Activated T-cell treated with anti-CD3 and anti-CD28 coated beads for 1 hour (primary cell): ENCODE results near the gene ZFHX2.
"Not testable (repeated sequence)": the region's sequence is repeated elsewhere in the genome, so short reads cannot be mapped to it uniquely, and the experiment has no call there.

Experiments used
- DNase-seq: peaks from one replicate; pipeline ENCODE4 v3.0.0-alpha.2; 2020; ENCODE audit warnings: low read depth

ZFHX2 gene

GRCh38 chr14:23539248-23540140, 12.1 kb downstream of the ZFHX2 start:
- DNase-seq, result no peak

DNA sequence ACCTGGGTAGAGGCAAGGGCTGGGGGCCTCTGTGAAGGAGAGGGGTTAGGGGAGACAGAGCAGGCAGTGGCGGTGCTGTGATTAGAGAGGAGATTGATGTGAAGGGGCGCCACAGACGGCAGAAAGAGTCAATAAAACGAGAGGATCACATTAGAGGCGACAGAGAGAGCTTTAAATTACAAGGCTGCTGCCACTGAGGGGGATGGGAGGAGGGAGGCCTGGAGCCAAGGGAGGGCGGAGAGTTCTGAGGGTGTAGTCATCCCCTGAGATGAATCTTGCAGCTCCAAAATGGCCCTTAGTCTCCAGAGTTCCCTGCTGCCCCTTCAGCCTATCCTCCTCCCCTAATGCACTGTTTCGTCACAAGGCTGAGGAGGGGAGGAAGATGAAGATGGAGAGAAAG, 12.8 kb downstream of the ZFHX2 start:
- no peak for DNase-seq

DNA sequence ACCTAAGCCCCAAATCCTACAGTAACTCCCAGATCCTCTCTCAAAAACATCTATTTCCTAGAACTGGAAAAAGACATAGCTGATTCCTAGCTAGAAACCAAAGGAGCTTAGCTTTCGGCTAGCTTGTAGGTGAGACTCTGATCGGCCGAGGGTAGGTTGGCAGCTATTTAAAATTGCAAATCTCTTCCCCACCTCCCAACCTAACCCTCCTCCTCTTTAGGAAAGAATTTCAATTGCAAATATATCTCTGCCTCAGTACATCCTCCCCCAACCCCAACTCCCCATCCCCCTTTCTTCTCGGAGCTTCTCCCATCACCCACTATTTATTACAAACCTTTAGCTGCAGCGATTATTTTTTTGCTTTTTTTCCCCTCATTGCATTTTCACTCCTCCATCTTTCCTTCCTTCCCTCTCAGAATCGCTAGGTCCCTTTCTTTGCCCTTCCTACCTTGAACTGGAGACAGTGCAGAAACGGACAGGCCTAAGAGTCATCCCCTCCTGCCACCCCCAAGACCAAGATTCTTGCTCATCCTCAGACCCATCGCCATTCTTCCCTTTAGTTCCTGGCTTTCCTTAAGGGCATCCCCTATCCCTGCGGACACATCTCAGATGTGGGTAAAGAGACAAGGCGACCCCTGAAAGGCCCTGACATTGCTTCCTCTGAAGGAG, 13.4 kb downstream of the ZFHX2 start:
- no peak for DNase-seq

- DNase-seq, result no peak
These were observed 14.1 kb downstream of the ZFHX2 start for GRCh38 chr14:23537351-23538049.

- DNase-seq, result not testable (repeated sequence)
These were observed 14.7 kb downstream of the ZFHX2 start for GRCh38 chr14:23536906-23537305.

- no peak for DNase-seq
These were observed 15.1 kb downstream of the ZFHX2 start for GRCh38 chr14:23536494-23536893.

DNA sequence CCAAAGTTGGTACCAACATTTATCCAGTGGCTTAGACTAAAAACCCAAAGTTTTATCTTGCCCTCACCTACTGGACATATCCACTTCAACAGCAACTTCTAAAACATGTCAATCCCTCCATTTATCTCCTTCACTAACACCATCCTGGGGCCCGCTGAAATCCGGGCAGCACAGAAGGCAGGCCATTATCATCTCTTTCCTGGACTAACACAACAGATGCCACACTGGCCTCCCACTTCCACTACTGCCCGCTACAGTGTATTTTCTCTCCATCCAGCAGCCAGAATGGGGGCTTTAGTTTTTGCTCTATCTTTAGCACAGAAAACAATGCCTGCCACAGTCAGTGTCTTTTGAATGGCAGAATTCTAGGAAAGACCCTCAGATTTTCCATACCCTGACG, 15.6 kb downstream of the ZFHX2 start:
- DNase-seq, result no peak

DNA sequence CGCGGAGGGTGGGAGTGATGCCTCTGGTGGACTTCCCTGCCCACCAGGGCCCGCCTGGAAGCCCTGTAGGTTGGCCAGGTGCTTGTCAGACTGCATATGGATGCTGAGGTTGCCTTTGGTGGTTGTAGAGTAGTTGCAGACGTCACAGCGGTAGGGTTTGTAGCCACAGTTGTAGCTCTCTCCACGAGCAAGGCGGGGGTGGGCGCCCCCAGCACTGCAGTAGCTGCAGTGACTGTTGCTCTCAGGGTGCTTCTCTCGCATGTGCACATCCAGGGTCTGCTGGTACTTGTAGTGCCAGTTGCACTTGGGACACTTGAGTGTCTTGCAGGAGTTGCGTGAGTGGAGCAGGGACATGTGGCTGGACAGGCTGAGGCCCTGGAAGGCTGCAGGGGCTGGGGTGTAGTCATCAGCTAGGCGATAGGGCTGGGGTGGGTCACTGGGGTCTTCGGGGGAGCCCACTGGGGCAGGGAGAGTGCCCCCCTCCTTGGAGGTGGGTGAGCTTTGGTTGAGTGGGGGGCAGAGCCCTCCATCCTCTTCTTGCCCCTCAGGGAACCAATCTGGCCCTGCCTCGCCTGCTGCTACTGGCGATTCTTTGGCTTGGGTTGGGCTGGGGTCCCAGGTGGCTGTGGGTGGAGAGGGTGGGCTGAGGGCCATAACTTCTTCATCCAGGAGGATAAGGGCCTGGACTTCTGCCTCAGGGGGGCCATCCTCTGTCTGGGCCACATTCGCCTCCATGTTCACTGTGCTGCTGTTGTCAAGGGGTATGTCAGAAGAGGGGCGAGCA, 17.7 kb downstream of the ZFHX2 start:
- DNase-seq, result no peak

DNA sequence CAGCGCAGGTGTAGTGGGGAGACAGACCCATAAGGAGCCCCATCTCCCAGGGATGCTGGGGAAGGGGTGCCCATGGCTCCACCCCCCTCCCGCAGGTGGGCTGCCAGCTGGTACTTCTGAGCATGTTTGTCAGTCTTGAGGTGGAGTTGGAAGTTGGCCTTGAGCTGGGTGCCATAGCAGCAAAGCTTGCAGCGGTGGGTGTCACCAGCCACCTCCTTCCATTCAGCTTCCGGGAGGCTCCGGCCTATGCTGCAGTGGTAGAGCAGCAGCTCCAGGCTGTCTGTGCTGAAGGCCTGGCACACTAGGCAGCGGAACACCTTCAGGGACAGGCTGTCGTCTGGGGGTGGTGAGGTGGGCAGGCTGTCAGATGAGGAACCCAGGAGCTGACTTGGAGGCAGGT, 18.9 kb downstream of the ZFHX2 start:
- DNase-seq, result no peak

DNA sequence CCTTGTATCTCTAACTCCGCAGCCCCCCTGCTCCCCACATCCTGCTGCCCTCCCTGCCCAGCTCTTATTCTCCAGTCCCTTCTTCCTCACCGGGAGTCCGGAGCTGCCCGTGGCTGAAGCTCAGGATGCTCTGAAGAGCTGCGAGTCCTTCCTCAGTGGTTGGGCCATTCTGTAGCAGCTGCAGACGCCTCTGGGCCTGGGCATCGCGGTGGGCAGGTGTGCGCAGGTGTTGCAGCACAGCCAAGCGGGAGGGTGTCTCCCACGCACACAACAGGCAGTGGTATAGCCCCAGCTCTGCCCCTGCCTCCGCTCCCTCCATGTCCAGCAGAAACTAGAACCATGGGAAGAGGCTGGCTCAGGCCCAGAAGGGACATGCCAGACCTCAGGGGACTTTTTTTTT, 20.2 kb downstream of the ZFHX2 start:
- DNase-seq, result no peak

DNA sequence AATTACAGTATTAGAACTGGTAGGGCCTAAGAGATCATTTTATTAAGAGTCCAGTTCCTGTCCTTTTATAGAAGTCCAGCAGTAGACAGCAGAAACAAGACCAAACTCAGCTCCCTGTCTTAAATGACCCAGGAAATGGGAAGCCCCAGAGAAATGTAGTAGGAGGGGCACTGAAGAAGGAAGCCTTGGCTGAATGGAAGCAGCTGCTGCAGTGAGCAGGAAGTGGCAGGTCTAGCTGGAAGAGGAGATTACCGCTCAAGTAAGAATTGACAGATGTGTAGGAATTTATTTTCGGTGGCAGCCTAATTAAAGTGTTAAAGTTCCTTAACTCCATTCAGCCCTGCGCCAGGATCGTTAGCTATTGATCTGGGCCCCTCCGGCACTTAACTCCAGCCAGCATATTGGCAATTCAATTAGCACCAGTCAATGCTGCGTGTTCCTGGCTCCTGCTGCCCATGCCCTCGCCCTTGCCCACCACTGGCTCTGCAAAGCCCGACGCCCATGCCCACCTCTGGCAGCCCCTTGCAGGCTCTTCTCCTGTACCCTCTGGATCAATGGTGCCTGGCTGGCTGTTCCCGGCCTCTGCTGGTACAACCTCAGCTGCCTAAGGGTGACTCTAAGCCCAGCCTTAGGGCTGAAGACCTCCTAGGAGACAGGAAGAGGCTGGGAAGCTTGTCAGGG, 21.1 kb downstream of the ZFHX2 start:
- no peak for DNase-seq

- DNase-seq, result no peak
These were observed 22.5 kb downstream of the ZFHX2 start for GRCh38 chr14:23529016-23529415.

- no peak for DNase-seq
These were observed 23.0 kb downstream of the ZFHX2 start for GRCh38 chr14:23528555-23528954.

DNA sequence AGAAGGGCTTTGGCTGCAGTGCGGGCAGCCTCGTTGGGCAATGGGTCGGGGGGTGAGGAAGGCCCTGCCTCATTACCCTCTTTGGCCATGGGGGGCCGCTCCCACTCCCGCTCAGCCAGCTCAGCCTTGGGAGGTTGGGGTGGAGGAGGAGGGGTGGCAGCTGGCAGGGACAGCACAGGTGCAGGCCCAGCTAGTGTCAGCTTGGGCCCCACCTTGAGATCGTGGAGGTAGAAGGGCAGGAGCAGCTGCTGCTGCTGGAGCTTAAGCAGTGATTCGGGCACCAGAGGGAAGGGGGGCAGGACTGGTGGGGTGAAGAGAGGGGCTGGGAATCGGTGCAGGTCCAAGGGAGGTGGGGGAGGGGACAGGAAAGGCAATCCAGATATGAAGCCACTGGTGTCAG, 26.0 kb downstream of the ZFHX2 start:
- no peak for DNase-seq

DNA sequence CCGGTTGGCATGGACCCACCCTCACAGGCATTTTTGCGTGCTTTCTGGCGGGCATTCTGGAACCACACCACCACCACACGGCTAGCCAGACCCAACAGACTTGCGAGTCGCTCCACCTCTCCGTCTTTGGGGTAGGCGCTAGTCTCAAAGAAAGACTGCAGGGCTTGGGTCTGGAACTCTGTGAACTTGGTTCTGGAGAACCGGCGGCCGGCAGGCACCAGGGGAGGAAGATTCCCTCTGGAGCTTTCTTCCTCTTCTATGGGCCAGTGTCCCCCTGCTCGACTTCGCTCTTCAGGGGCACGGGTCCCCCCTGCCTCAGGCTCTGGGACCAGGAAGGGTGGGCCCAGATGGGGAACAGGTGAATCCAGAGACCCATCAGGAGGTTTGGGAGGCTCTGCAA, 26.6 kb downstream of the ZFHX2 start:
- no peak for DNase-seq

DNA sequence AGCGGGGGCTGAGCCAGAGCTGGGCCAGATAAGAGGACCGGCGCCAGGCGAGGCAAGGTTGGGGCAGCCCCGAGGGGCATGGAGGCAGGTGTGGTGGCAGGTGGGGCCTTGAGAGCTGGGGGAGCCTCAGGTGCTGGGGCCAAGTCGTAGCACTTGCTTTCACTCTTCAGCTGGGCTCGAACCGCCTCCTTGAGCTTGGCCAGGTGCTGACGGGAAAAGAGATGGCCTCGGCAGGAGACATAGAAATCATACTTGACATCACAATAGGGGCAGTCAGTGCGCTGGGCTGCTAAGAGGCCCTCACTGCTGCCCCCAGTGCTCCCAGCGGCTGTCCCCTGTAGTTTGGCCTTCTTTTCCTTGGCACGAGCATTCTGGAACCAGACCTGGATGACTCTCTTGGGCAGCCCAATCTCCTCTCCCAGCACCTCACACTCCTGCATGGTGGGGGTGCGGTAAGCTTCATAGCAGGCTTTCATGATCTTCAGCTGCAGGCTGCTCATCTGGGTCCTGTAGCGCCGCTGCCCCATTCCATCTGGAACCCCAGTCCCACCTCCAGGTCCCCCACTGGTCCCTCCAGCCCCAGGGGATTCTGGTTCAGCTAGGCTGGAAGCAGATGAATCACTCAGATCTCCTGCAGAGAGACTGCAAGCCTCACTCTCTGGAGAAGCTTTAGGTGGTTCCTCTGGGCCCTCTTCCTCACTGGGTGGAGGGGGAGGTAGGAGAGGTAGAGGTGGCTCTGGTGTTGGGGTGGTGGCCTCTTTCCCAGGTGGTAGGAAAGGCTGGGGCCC, 28.1 kb downstream of the ZFHX2 start:
- no peak for DNase-seq

DNA sequence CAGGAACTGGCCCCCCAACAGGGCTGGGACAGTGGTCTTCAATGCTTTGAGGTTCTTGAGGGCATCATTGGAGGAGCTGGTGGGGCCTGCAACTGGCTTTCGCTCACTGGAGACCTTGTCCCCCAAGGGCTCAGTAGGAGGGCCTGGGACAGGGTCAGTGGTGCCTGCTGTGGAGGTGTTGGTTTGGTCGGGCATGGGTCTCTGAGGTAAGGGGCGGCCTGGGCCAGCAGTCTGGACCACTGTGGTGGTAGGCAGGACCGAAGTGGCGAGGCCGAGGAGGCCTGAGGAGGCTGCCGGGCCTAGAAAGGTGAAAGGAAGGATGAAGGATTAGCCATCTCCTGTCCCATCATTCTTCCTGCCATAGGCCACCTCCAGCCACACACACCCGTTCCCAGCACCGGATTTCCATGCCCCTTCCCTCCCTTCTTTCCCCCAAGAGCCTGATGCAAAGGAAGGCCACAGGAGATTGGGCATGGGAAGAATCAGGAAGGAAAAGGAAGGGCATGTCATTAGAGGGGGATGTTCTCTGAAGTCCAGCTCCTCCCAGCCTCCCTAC, 28.8 kb downstream of the ZFHX2 start:
- no peak for DNase-seq

DNA sequence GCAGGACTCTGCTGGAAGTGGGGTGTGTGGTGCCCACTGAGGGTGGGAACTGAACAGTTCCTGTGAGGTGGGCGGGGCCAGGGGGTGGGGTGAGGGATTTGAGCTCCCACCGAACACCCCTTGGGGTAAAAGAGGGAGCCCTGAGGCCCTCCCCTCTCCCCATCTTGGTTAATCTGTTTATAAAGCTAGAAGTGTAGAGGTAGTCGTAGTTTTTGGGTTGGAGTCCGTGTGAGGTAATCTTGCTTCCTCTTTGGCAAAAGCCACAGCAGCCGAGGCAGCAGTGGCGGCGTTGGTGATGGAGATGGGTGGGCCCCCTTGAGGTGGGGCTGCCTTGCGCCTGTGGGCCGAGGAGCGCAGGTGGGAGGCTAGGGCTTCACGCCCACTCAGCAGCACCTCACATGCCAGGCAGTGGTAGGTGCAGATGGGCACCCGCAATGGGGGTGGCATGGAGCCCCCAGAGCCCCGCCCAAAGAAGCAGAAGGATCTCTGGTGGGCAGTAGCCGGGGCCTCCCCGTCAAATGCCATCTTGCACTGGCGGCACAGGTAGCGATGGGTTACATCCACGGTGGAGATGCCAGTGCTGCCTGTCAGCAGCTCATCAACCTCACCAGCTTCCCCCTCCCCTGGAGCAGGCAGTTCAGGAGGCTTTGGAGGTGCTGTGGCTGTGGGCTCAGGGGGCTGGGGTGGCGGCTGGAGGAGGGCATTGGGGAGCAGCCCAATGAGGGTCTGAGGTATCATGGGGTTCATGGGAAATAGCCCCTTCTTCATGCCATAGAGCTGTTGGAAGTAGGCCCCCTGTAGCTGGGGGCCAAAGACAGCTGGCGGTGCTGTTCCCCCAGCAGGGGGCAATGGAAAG, 29.6 kb downstream of the ZFHX2 start:
- DNase-seq, result no peak

- no peak for DNase-seq
These were observed 30.5 kb downstream of the ZFHX2 start for GRCh38 chr14:23520899-23521533.
